NCI-H1930 (cell line): ENCODE measurements around the gene SERHL2.
A peak's percentile ranks its signal among the peaks of the same experiment; 100 is the strongest.
"Not testable (repeated sequence)": the region's sequence is repeated elsewhere in the genome, so short reads cannot be mapped to it uniquely, and the experiment has no call there.

Source experiments
- DNase-seq, 2 experiments: peaks; one replicate each; lab custom pipeline; 2025; lab: John Stamatoyannopoulos, UW

Gene SERHL2

GRCh38 chr22:42607641-42608040 is 53.9 kb downstream of the SERHL2 start:
- DNase-seq = not testable (repeated sequence)

- DNase-seq = no peak
Observed at GRCh38 chr22:42608136-42608822, 54.5 kb downstream of the SERHL2 start.

- no peak for DNase-seq
Observed at GRCh38 chr22:42608823-42609361, 55.1 kb downstream of the SERHL2 start.

GRCh38 chr22:42610186-42610585 is 56.4 kb downstream of the SERHL2 start:
- no peak for DNase-seq

GRCh38 chr22:42611051-42611450 is 57.3 kb downstream of the SERHL2 start:
- DNase-seq = no peak

GRCh38 chr22:42612336-42612735 is 58.6 kb downstream of the SERHL2 start:
- no peak for DNase-seq

- DNase-seq = no peak
Observed at GRCh38 chr22:42613872-42614301, 60.1 kb downstream of the SERHL2 start.

GRCh38 chr22:42614312-42615091 is 60.7 kb downstream of the SERHL2 start, which contains the start of gene POLDIP3:
TSS of gene POLDIP3 (minus strand) at chr22:42614883. CDS start at chr22:42614857, 26 bp downstream.
- peak; percentile 96 to 98 for DNase-seq

GRCh38 chr22:42615092-42615859 is 61.5 kb downstream of the SERHL2 start:
- DNase-seq = peak; percentile 82 to 93

- DNase-seq = not testable (repeated sequence)
Observed at GRCh38 chr22:42615860-42616175, 62.1 kb downstream of the SERHL2 start.

- no peak for DNase-seq
Observed at GRCh38 chr22:42617155-42617983, 63.6 kb downstream of the SERHL2 start.

GRCh38 chr22:42619261-42620063 is 65.7 kb downstream of the SERHL2 start:
- DNase-seq = no peak

GRCh38 chr22:42620084-42620483 is 66.3 kb downstream of the SERHL2 start:
- no peak for DNase-seq

GRCh38 chr22:42621505-42622002 is 67.8 kb downstream of the SERHL2 start:
- DNase-seq = peak in 1 of 2 experiments; percentile 26

- DNase-seq = no peak
Observed at GRCh38 chr22:42622061-42622710, 68.4 kb downstream of the SERHL2 start.

- no peak for DNase-seq
Observed at GRCh38 chr22:42623301-42623751, 69.6 kb downstream of the SERHL2 start.
